Measurements from ENCODE around the gene MICALL2. TPM values are rescaled to one million over a fixed set of nuclear protein-coding genes. Genes with fewer than 3 reads are reported as not detected.

The MICALL2 gene
- total RNA-seq, 1 donor from 2014 or later = 11.0 TPM

DNA sequence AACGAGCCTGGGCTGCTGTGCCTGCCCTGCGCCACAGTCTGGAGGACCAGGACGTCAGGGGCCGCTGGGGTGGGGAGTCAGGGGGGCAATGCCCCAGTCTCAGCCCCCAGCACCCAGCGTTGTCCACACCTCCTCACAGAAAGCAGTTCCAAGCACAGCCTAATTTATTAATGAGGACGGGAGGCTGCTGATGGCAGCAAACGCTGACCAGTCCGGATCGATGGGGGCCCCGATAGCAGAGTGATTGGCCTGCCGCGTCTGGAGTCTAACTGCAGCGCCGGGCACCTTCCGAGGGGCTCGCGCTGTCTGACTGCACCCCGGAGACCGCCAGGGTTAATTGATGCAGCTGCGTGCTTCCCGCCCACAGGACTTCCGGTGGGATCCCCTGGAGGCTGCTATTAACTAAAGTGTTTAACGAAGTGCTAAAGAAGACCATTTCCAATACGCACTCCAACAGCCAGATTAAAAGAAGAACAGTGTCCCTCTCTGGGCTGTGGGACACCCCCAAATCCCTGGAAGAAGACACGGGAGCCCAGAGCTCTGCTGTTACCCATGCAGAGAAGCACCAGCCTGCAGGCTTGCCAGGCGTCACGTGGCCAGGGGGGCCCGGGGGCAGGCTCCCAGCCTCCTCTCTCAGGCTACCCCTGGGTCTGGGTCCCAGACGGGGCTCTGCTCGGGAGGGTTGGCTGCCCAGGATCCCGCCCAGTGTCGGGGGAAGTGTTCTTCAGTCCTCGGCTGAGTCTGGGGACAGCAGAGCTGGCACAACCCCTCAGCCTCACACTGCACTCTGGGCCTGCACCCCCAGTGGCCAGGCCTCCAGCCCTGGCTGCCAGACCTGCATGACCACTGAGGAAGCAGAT lies 63.8 kb downstream of the MICALL2 start:
- no peak for DNase-seq (ENCODE audit: low read depth, low spot score)

DNA sequence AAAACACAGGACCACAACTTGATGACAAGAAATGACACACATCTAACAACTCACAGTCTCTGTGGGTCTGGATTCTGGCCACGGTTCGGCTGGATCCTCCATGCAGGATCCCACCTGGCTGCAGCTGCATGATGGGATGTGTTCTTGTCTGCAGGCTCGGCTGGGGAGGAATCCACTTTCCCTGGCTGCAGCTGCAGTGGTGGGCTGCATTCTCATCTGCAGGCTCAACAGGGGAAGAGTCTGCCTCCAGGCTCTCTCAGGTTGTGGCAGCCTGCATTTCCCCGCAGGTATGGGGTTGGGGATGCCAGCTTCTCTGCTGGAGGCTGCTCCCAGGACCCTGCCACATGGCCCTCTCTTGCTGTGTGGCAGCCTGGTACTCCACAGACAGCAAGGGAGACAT lies 64.9 kb downstream of the MICALL2 start:
- DNase-seq (ENCODE audit: low read depth, low spot score) = no peak

DNA sequence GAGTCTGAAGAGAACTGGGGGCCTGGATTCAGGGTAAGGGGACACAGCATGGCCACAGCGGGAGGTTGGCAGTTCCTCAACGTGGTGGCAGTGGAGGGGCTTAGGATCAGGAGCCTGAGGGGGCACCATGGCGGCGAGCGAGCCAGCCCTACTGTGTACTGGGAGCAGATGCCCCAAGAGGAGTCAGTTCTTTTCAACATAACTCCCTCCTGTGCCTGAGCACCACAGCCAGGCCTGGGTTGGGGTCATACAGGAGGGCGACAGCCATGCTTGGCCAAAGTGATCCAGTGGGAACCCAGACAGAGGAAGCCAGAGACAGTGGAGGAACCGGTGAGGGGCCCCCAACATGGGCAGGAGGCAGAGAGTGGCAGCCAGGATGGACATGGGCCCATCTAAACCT lies 65.8 kb downstream of the MICALL2 start:
- no peak for DNase-seq (ENCODE audit: low read depth, low spot score)

DNA sequence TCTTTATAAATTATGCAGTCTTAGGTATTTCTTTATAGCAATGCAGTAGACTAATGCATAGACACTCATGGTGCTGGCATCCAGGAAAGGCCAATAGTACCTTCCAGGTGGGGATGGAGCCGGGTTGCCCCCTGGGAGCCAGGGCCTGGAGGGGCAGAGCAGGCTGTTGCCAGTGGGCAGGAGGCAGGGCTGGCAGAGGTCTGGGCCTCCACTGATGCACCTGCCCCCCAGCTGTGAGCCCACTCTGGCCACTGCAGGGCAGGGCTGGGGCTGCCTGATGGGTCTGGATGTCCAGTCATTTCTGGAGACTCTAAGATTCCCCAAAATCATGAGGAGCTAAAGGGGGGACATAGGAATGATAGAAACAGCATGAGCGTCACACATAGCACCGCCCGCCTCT lies 66.7 kb downstream of the MICALL2 start:
- no peak for DNase-seq (ENCODE audit: low read depth, low spot score)

DNA sequence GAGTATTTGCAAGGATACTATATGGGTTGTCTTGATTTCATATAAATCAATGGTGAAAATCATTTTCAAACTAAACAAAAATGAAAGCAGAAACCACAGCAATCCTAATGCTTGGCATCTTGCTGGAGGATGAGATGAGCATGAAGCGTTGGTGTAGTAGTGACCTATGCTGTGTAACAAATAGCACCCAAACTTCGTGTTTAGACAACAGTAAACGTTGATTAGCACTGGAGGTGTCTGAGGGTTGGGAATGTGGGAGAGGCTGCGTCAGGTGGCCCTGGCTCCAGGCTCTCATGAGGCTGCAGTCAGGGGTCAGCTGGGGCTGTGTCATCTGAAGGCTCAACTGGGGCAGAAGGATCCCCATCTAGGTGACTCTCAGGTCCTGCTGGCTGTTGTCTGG lies 67.8 kb downstream of the MICALL2 start:
- DNase-seq (ENCODE audit: low read depth, low spot score) = no peak

DNA sequence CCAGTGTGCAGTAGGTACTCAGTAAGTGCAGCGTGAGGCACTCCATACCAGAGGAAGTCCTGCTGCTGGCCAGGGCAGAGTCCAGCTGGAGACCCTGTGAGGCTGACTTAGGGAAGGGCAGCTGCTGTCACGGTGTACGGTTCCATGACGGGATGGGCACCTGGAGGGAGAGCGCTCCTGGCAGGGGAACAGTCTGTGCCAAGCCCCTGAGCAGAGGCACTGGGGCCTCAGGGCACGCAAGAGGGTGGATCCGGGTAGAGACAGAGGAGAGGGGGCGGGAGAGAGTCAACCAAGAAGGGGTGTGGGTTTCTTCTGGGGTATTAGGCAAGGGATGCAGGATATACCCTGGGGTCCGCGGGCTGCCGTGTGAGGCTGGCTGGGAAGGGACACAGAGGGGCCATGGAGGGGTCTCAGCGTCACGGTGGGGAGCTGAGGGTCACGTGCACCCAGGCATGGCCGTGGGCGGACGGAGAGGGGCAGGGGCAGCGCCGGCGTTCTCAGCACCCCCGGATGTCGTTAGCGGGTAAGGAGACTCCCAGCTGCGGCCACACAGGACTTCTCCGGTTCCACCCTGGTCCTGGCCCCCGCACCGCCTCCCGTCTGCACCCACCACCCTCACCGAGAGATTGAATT lies 70.5 kb downstream of the MICALL2 start:
- DNase-seq (ENCODE audit: low read depth, low spot score) = no peak

DNA sequence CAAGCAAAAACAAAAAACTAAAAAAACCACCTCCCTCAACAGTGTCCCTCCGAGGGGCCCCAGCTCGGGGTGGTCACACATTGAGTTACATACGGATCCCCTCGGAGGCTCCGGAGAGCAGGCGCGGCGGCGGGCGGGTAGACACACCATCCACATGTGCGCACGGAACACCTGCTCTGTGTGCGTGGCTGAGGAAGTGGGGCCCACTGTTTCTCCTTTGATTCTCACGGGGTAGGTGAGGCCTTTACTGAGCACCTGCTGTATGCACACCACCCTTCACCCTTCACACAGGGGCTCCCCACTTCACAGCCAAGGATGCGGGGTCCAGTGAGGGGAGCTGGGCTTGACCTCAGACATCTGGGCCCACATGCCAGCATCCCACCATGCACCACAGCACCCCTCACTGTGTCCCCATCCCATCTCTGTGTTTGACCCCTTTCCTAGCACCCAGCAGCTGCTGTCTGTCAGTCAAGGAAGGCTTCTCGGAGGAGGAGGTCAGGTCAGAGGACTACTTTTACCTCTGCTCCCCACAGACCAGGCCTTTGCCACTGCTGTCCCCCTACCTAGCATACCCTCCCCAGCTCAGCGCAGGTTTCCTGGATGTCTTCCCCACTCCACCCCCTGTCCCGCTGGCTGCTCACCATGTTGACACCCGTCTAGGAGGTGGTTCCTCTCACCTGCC lies 71.1 kb downstream of the MICALL2 start:
- DNase-seq (ENCODE audit: low read depth, low spot score) = no peak

DNA sequence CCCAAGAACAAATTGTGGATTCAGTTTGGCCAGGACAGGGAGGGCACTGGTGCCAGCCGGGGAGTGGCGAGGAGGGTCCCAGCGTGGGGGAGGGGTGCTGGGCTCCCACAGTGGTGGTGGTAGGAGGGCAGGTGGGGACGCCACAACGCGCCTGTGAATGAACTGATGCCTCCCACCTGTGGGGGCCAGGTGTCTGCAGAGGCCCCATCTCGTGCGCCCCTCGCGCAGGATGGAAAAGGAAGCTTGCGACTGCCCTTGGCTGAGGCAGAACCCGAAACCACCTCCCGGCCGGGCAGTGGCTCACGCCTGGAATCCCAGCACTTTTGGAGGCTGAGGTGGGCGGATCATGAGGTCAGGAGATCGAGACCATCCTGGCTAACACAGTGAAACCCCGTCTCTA lies 72.0 kb downstream of the MICALL2 start:
- DNase-seq (ENCODE audit: low read depth, low spot score) = no peak

DNA sequence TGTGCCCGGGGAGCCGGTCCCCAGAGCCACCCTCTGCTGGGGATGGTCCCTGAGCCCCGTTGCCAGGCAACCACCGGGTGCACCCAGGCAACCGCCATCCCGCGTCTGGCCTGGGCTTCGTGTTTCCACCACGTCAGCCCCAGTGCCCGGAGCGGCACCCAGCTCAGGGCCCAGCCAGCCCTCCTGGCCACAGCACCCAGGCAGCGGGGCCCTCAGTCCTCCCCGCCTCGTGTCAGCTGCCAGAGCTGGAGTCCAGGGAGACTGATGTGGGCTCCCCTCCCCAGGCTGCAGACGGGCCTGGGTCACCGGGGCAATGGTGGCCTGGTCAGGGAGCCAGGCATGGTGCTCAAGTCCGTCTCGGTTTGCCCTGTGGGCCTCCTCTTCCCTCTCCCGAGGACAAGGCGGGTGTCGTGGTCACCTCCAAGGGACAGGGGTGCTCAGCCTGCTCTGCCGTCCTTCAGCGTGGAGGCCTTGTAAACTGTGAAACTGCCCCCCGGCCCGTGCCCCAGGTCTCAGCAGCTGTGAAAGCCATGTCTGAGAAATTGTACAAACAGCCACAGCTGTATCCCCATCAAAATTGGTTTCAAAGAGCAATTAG lies 72.5 kb downstream of the MICALL2 start:
- no peak for DNase-seq (ENCODE audit: low read depth, low spot score)

DNA sequence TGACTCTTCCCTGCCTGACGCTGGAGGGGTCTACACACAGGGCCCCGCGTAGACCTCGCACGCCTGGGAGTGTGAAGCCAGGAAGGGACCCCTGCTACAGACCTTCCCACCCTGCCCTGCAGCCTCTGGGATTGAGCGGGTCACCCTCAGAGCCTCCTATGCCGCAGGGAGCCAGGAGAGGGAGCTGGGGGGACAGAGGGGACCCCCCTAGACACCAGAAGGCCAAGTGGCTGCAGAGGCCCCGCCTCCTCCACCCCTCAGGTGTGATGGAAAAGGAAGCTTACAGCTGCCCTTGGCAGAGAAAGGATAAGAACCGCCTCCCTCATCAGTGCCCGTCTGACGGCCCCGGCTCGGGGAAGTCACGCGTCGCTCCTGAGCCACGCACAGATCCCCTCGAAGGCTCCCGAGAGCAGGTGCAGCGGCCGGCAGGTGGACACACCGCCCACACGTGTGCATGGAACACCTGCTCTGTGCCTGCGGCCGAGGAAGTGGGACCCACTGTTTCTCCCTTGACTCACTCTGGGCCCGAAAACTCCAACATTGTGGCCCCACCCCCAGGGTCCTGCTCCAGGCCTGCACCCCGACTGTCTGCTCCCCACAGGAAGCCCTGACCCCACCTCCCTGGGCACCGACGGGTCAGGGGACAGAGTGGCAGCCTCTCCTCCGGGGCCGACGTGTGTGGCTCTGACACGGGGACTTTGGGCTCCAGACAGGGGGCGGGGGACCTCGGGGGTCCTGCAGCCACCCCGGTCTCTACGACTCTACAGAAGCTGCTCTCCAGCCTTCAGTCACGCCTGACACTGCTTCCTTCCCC lies 73.3 kb downstream of the MICALL2 start:
- no peak for DNase-seq (ENCODE audit: low read depth, low spot score)

DNA sequence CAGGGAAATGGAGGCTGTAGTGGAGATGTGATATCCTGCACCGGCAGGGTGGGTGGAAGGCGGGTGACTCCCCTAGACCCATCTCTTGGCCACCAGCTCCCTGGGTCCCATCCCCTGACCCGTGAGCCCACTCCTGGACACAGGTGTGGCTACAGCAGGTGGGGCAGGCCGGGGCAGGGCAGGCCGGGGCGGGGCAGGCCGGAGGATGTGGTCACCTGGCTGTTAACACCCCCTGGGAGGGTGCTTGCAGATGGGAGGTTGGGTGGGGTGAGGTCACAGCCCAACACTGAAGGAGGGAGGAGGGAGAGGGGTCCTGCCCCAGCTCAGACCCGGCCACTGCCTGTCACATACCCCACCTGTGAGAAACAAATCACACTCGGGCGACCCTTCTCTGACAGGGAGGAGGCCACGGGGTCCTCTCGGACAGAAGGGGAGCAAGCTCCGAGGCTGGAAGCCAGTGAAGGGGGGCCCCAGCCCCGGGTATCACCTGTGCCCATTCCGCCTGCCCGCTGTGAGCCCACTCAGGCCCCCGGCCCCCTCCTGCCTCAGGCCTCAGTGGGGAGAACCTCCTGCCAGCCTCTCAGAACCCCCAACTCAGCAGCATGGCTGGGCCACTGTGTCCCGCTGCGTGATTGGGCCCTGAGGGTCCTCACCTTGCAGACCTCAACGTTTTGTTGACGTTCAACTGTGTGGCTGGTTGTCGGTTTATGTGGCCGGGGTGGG lies 74.0 kb downstream of the MICALL2 start:
- DNase-seq (ENCODE audit: low read depth, low spot score) = no peak

Other genes with a start within 250 kb of the MICALL2 start
- not detected in 2 replicates for gene UNCX, start 226.6 kb downstream of the MICALL2 start, total RNA-seq
- gene INTS1, start 44.9 kb upstream of the MICALL2 start, total RNA-seq = 38.6 and 39.2 TPM in 2 replicates
- 20.3 and 21.9 TPM in 2 replicates for gene MAFK, start 71.2 kb upstream of the MICALL2 start, total RNA-seq
- not detected in 2 replicates for gene TMEM184A, start 96.7 kb upstream of the MICALL2 start, total RNA-seq
- gene PSMG3, start 110.6 kb upstream of the MICALL2 start, total RNA-seq = 19.8 and 28.3 TPM in 2 replicates
- 0.79 and 1.2 TPM in 2 replicates for gene ELFN1, start 210.8 kb upstream of the MICALL2 start, total RNA-seq

Data from pulmonary artery endothelial cell (primary cell).